Measurements from ENCODE around the gene CHMP5.

DNA sequence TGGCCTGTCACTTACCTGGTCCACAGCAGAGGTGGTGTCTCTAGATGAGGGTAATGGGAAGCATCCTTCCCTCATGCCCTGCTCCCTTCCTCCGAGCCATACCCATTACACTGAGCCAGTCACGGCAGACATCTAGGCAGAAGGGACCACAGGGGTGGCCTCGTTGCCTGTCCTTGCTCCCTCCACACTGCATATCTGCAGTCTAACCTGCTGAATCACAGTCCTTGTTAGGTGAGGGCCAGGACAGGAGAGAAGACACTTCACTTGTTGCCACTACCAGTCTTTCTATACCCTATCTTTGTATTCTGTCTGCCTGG lies 43.3 kb upstream of the CHMP5 start:
- TF ChIP-seq, protein P1, sequence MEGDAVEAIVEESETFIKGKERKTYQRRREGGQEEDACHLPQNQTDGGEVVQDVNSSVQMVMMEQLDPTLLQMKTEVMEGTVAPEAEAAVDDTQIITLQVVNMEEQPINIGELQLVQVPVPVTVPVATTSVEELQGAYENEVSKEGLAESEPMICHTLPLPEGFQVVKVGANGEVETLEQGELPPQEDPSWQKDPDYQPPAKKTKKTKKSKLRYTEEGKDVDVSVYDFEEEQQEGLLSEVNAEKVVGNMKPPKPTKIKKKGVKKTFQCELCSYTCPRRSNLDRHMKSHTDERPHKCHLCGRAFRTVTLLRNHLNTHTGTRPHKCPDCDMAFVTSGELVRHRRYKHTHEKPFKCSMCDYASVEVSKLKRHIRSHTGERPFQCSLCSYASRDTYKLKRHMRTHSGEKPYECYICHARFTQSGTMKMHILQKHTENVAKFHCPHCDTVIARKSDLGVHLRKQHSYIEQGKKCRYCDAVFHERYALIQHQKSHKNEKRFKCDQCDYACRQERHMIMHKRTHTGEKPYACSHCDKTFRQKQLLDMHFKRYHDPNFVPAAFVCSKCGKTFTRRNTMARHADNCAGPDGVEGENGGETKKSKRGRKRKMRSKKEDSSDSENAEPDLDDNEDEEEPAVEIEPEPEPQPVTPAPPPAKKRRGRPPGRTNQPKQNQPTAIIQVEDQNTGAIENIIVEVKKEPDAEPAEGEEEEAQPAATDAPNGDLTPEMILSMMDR (IDR thresholded peaks at IDR 0.05), result no peak
- no peak for TF ChIP-seq POLR2AphosphoS5 (IDR thresholded peaks at IDR 0.05)

Measured in suprapubic skin (tissue), 3 donors.